ENCODE data around the gene ZNF484.
"Not testable (repeated sequence)": the region's sequence is repeated elsewhere in the genome, so short reads cannot be mapped to it uniquely, and the experiment has no call there.

DNA sequence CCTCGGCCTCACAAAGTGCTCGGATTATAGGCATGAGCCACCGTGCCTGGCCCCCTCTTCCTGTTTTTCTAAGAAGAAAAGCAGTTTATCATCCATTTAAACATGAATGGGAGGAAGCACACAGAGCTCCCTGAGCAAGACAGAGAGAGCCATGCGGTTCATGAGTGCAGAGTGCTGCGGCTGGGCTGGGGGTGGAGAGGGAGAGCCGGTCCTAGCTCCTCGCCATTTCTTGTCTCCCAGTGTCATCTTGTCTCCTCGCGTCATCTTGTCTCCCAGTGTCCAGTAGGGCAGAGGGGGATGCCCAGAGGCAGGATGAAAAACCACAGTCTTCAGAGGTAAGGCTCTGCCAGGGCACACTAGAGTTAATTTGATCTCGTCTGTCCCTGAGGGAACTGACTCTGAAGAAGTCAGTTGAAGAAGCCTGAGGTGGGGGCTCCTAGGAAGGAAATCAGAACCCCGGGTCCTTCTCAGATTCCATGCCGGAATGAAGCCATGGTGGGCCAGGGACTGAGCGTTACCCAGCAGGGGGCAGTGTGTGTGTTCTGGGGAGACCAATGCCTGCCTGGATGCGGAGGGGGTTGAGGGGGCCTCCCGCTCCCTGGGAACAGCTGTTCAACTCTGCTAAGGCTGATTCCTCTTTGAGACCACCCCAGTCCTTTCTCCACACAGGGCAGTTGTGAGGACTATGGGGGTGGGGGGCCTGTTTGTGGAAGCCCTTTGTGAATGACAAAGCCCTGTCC, 6.0 kb upstream of the ZNF484 start:
- TF ChIP-seq, protein P1, sequence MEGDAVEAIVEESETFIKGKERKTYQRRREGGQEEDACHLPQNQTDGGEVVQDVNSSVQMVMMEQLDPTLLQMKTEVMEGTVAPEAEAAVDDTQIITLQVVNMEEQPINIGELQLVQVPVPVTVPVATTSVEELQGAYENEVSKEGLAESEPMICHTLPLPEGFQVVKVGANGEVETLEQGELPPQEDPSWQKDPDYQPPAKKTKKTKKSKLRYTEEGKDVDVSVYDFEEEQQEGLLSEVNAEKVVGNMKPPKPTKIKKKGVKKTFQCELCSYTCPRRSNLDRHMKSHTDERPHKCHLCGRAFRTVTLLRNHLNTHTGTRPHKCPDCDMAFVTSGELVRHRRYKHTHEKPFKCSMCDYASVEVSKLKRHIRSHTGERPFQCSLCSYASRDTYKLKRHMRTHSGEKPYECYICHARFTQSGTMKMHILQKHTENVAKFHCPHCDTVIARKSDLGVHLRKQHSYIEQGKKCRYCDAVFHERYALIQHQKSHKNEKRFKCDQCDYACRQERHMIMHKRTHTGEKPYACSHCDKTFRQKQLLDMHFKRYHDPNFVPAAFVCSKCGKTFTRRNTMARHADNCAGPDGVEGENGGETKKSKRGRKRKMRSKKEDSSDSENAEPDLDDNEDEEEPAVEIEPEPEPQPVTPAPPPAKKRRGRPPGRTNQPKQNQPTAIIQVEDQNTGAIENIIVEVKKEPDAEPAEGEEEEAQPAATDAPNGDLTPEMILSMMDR (conservative IDR thresholded peaks at IDR 0.05) = not testable (repeated sequence)
- not testable (repeated sequence) for TF ChIP-seq ZFX (IDR thresholded peaks at IDR 0.05)

Measured in C4-2B (cell line).